Smooth muscle cell (in vitro differentiated cells): ENCODE data around the gene PCDHB11. TPM values are rescaled to one million over a fixed set of nuclear protein-coding genes. Genes with fewer than 3 reads are reported as not detected.

ENCODE experiments used
- DNase-seq: peaks from one replicate; lab custom pipeline; 2025; ENCODE audit not compliant: unreplicated experiment; lab: John Stamatoyannopoulos, UW
- H2AFZ ChIP-seq: fragments of 200-600 bp; sonication (generic); 2 replicates; pipeline ENCODE4 v1.6.0; 2016; ENCODE audit warnings: antibody characterized with exemption, low read depth, mild to moderate bottlenecking
- H3F3A ChIP-seq: fragments of 200-600 bp; sonication (generic); 2 replicates; pipeline ENCODE4 v1.6.0; 2017; ENCODE audit warnings: antibody characterized with exemption, low read depth
- H3K27ac ChIP-seq: fragments of 200-600 bp; sonication (generic); 2 replicates; pipeline ENCODE4 v1.5.1; 2016; ENCODE audit warnings: low read depth, mild to moderate bottlenecking
- H3K27me3 ChIP-seq: fragments of 200-600 bp; sonication (generic); 2 replicates; pipeline ENCODE4 v1.6.1; 2016; ENCODE audit warnings: low read depth, mild to moderate bottlenecking
- H3K36me3 ChIP-seq: fragments of 200-600 bp; sonication (generic); 2 replicates; pipeline ENCODE4 v1.5.1; 2016; ENCODE audit warnings: low read depth
- H3K4me1 ChIP-seq: fragments of 200-600 bp; sonication (generic); 2 replicates; pipeline ENCODE4 v1.5.1; 2016; ENCODE audit warnings: low read depth
- H3K4me2 ChIP-seq: fragments of 200-600 bp; sonication (generic); 2 replicates; pipeline ENCODE4 v1.6.0; 2016; ENCODE audit warnings: mild to moderate bottlenecking
- H3K4me3 ChIP-seq: fragments of 200-600 bp; sonication (generic); 2 replicates; pipeline ENCODE4 v1.5.1; 2016; ENCODE audit warnings: mild to moderate bottlenecking
- H3K79me2 ChIP-seq: fragments of 200-600 bp; sonication (generic); 2 replicates; pipeline ENCODE4 v1.6.0; 2016; ENCODE audit warnings: low read depth, mild to moderate bottlenecking
- H3K9ac ChIP-seq: fragments of 200-600 bp; sonication (generic); 2 replicates; pipeline ENCODE4 v1.6.0; 2016; ENCODE audit warnings: low read depth
- H3K9me3 ChIP-seq: fragments of 200-600 bp; sonication (generic); replicated peaks from 2 replicates; pipeline ENCODE4 v1.5.1; 2016; ENCODE audit warnings: low read depth
- H4K20me1 ChIP-seq: fragments of 200-600 bp; sonication (generic); 2 replicates; pipeline ENCODE4 v1.6.0; 2016; ENCODE audit warnings: low read depth
- WGBS: methylation state at CpG from one replicate; pipeline ENCODE4 v1.1.7; 2016; ENCODE audit warnings: low lambda C conversion rate; 5-methylcytosine and 5-hydroxymethylcytosine counted together
- polyA plus RNA-seq: library from polyadenylated mRNA; unstranded; fragments of >200 nt; fragmentation: Nextera tagmentation; extraction: Ambion mirVana; gene quantifications from 2 replicates; pipeline ENCODE4 v1.2.1, GENCODE V29; 2016
- total RNA-seq: library from RNA; depleted of rRNA; stranded (reverse); fragments of >200 nt; gene quantifications from 2 replicates; pipeline ENCODE4 v1.2.3, GENCODE V29; 2014
- TF ChIP-seq, protein P1 (sequence below): fragments of 200-600 bp; sonication (generic); IDR thresholded peaks from 2 replicates; pipeline ENCODE4 v1.5.1; 2017; ENCODE audit warnings: borderline replicate concordance, mild to moderate bottlenecking, antibody characterized with exemption; ENCODE audit not compliant: insufficient read depth, poor library complexity, severe bottlenecking

PCDHB11 gene
- 1.8 and 2.1 TPM in 2 replicates for total RNA-seq
- 0.61 and 1.7 TPM in 2 replicates for polyA plus RNA-seq

DNA sequence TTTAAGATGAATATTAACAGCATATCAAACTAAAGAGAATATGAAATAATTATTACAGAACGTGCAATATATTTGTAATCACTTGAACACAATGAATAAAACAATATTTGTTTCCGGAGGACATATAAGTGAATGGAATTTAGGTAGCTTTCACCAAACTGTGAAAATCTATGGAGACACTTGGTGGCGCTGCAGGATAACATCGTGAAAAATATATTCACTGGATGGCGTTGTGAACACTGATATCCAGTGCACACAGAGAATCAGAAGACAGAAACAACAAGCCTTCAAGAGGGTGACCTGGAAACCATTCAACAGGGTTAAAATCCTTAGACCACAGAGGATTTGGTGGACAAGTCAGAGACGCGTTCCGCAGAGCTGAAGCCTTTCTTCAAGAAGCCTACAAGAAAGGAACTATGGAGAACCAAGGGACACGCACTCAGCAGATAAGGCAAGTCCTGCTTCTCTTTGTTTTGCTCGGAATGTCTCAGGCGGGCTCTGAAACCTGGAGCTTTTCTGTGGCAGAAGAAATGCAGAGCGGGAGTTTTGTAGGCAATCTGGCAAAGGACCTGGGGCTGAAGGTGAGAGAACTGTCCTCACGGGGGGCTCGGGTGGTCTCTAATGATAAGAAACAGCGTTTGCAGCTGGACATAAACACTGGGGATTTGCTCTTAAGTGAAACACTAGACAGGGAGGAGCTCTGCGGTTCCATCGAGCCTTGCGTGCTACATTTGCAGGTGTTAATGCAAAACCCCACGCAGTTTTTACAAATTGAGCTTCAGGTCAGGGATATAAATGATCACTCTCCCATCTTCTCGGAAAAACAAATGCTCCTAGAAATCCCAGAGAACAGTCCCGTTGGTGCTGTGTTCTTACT, at the start of gene PCDHB11:
Gene PCDHB11, plus strand, starts transcription at position 269 of the 877 bp plus-strand sequence. Its CDS starts 148 bp downstream, at position 417.
- no peak within 1 kb of the TSS for H3K4me2 ChIP-seq
- H3K27me3 ChIP-seq, result peaks cover 5% of the 10 kb centered on the region
- peaks cover 6% of the 10 kb centered on the region for H3K9me3 ChIP-seq
- H3K4me3 ChIP-seq, result no peak within 1 kb of the TSS
- H3K27ac ChIP-seq, result no peak within 1 kb of the TSS
- no peaks in the 10 kb centered on the region for H3K36me3 ChIP-seq
- H3F3A ChIP-seq, result no peaks in the 10 kb centered on the region
- H2AFZ ChIP-seq, result no peak within 1 kb of the TSS
- H3K4me1 ChIP-seq, result no peaks in the 10 kb centered on the region
- DNase-seq, result no peak
- TF ChIP-seq, protein P1, sequence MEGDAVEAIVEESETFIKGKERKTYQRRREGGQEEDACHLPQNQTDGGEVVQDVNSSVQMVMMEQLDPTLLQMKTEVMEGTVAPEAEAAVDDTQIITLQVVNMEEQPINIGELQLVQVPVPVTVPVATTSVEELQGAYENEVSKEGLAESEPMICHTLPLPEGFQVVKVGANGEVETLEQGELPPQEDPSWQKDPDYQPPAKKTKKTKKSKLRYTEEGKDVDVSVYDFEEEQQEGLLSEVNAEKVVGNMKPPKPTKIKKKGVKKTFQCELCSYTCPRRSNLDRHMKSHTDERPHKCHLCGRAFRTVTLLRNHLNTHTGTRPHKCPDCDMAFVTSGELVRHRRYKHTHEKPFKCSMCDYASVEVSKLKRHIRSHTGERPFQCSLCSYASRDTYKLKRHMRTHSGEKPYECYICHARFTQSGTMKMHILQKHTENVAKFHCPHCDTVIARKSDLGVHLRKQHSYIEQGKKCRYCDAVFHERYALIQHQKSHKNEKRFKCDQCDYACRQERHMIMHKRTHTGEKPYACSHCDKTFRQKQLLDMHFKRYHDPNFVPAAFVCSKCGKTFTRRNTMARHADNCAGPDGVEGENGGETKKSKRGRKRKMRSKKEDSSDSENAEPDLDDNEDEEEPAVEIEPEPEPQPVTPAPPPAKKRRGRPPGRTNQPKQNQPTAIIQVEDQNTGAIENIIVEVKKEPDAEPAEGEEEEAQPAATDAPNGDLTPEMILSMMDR, result no peak
- H3K9ac ChIP-seq, result no peak within 1 kb of the TSS
- no peaks in the 10 kb centered on the region for H4K20me1 ChIP-seq
- no peaks in the 10 kb centered on the region for H3K79me2 ChIP-seq
- 67% methylated on average over 21 of the region's 21 CpGs for WGBS

DNA sequence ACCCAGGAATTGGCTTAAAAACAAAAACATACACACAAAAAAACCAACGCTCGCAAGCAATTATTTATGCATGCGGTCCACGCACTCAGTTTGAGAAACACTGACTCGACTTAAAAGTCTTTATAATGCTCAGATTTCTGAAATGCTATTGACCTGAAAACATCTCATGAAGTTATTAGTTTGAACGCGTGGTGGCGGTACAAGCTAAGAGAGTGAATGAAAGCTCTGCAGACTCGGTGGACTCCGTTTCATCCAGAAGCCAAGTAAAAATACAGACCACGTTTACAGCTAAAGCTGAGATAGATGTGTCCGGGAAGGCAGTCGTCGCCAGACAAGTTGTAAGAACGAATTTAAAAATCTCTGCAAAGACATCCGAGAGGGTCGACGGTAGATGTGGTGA, 49.6 kb upstream of the PCDHB11 start, which contains the start of gene PCDHB6:
Gene PCDHB6, plus strand, starts transcription at position 246 of the 400 bp plus-strand sequence. CDS start 201 bp downstream, outside the sequence.
- Histone ChIP-seq H3K9me3 (peaks cover 14% of the 10 kb centered on the region), H4K20me1 (no peaks in the 10 kb centered on the region), H3F3A (no peaks in the 10 kb centered on the region), H3K4me2 (no peak within 1 kb of the TSS), H3K27ac (no peak within 1 kb of the TSS), H3K9ac (no peak within 1 kb of the TSS), H3K27me3 (no peaks in the 10 kb centered on the region), H3K79me2 (no peaks in the 10 kb centered on the region), H3K4me3 (no peak within 1 kb of the TSS), H3K4me1 (no peaks in the 10 kb centered on the region), H2AFZ (no peak within 1 kb of the TSS), H3K36me3 (no peaks in the 10 kb centered on the region)
- TF ChIP-seq, protein P1, result no peak
- no peak for DNase-seq
- 74% methylated on average over 18 of the region's 18 CpGs for WGBS

DNA sequence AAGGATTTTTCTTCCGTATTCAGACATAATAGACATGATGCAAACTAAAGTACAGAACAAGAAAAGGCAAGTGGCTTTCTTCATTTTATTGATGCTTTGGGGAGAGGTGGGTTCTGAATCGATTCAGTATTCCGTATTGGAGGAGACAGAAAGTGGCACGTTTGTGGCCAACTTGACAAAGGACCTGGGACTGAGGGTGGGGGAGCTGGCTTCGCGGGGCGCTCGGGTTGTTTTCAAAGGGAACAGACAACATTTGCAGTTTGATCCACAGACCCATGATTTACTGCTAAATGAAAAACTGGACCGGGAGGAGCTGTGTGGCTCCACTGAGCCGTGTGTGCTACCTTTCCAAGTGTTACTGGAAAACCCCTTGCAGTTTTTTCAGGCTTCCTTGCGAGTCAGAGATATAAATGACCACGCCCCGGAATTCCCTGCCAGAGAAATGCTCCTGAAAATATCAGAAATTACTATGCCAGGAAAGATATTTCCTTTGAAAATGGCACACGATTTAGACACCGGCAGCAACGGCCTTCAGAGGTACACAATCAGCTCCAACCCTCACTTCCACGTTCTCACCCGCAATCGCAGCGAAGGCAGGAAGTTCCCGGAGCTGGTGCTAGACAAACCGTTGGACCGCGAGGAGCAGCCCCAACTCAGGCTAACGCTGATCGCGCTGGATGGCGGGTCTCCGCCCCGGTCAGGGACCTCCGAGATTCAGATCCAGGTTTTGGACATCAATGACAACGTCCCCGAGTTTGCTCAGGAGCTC, 49.0 kb upstream of the PCDHB11 start:
- Histone ChIP-seq H3K27me3 (no peaks in the 10 kb centered on the region), H3F3A (no peaks in the 10 kb centered on the region), H3K27ac (no peak overlapping the region), H3K4me1 (no peaks in the 10 kb centered on the region), H4K20me1 (no peaks in the 10 kb centered on the region), H3K4me2 (no peak overlapping the region), H3K36me3 (no peaks in the 10 kb centered on the region), H3K9ac (no peak overlapping the region), H2AFZ (no peak overlapping the region), H3K79me2 (no peaks in the 10 kb centered on the region), H3K9me3 (peaks cover 14% of the 10 kb centered on the region), H3K4me3 (no peak overlapping the region)
- no peak for DNase-seq
- TF ChIP-seq, protein P1, result no peak
- 97% methylated on average over 33 of the region's 33 CpGs for WGBS
